Measurements from ENCODE around the gene DUS3L.
"Not testable (repeated sequence)": the region's sequence is repeated elsewhere in the genome, so short reads cannot be mapped to it uniquely, and the experiment has no call there.

DUS3L gene

GRCh38 chr19:5800361-5801270 lies 9.7 kb upstream of the DUS3L start:
- no peak for DNase-seq (ENCODE audit: low read depth)

DNA sequence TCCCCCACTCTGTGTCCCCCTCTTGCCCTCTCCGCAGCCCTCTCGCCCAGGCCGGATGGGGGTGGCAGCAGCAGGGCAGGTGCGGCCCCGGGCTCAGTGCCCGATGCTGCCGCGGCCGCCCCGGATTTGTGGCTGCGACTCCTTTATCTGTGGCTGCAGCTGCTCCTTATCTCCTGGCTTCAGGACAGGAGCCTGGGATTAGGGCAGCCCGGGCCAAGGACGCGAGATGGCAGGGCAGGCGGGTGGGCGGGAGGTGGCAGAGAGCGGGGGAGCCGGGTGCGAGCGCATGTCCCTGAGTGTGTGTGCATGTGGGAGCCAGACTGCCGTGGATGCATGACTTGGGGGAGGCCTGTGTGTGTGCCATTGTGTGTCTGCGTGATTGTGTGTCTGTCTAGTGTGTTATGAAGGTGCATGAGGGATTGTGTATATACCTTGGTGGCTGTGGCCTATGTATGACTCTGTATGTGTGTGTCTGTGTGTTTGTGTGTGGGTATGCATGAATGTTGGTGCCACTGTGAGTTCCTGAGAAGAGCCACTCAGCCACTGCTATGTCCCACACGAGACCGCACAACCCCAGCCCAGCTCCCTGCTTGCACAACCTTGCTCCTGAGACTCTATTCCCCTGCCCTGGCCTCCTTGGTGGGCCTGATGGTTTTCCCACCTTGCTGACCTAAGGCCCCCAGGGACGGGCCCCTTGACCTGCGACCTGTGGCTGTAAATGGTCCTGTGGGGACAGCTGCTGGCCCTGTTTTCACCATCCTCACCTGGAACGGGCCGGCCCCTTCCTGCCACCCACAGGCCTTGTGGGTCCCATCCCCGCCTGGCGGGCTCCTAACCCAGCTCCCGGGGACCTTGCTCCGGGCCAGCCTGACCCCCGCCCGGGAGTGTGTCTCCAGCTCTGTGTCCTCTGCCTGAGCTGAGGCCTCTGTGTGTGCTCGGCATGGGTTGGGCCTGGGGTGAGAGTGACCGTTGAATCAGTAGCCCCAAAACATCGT lies 8.6 kb upstream of the DUS3L start:
- DNase-seq (ENCODE audit: low read depth): no peak

DNA sequence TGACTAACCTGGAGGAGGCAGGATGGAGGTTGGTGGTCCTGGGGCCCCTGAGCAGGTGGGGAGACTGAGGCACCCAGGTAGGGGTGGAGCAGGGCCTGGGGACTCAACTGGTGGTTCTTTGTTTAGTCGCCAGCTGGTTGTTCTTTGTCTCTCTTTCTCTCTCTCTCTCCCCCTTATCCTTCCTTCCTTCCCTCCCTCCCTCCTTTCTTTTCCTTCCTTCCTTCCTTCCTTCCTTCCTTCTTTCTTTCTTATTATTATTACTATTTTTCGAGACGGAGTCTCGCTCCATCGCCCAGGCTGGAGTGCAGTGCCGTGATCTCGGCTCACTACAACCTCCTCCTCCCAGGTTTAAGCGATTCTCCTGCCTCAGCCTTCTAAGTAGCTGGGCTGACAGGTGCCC lies 7.3 kb upstream of the DUS3L start:
- DNase-seq (ENCODE audit: low read depth): no peak

DNA sequence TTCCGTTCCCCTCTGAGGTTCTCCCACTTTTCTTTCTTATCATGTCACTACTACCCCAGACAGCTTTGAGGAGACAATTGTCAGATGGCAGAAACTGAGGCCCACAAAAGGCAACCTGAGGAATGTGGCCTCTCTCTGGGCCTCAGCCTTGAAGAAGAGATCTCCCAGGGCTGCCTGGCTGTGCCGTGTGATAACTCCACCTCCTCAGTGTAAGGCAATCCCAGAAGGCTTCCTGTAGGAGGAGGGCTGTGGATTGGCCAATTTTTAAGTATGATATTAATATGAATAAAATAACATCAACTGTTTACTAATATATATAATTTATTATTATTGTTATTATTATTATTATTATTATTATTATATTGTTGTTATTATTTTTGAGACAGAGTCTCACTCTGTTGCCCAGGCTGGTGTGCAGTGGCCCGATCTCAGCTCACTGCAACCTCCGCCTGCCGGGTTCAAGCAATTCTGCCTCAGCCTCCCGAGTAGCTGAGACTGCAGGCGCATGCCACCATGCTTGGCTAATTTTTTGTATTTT lies 4.5 kb upstream of the DUS3L start:
- DNase-seq (ENCODE audit: low read depth): no peak

DNA sequence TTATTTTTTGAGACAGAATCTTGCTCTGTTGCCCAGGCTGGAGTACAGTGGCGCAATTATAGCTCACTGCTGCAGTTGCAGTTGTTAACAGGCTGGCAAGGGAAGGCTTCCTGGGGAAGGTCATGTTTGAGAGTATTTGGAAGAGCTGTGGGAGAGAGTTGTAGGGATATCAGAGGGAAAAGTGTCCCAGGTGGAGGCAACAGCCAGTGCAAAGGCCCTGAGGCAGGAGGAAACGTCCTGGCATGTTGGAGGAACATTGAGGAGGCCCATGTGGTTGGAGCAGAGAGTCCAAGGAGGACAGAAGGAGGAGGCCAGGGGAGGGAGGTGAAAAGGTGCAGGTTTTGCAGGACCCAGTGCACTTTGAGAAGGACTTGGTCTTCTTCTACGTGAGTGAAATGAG lies 2.2 kb upstream of the DUS3L start:
- DNase-seq (ENCODE audit: low read depth): no peak

- no peak for DNase-seq (ENCODE audit: low read depth)
Measured at GRCh38 chr19:5792224-5792623, 1.3 kb upstream of the DUS3L start.

DNA sequence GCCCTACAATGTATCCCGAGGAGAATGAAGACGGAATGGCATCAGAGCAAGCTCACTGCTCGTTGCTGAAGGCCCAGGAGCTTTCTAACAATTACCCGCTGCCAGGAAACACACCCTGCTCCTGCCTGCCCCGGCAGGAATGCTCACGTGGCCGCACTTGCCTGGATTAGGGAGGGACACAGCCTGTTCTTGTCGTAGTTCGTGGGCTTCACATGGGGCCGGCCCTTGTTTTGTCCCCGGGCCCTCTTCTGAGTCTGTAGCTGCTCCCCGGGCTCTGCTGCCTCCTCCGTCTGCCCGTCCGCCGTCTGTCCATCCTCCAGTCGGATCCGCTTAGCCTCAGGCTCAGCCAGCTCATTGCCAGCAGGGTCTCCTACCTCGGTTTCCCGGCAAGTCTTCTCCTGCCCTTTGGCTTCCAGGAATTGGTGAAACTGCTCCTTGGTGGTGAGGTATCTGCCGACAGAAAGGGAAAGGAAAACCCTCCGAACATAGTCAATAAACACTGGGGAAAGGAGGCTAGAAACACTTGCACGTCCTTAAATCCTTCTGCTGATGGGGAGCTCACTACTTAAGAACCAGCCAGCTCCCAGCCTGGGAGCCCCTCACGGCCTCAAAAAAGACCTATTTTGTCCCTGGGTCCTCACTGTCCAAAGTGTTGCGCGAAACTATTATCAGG lies 941 bp downstream of the DUS3L start:
- DNase-seq (ENCODE audit: low read depth): no peak

- no peak for DNase-seq (ENCODE audit: low read depth)
Measured at GRCh38 chr19:5789351-5789761, 1.6 kb downstream of the DUS3L start.

GRCh38 chr19:5788422-5788821 lies 2.5 kb downstream of the DUS3L start:
- DNase-seq (ENCODE audit: low read depth): no peak

GRCh38 chr19:5787409-5788182 lies 3.4 kb downstream of the DUS3L start:
- DNase-seq (ENCODE audit: low read depth): no peak

DNA sequence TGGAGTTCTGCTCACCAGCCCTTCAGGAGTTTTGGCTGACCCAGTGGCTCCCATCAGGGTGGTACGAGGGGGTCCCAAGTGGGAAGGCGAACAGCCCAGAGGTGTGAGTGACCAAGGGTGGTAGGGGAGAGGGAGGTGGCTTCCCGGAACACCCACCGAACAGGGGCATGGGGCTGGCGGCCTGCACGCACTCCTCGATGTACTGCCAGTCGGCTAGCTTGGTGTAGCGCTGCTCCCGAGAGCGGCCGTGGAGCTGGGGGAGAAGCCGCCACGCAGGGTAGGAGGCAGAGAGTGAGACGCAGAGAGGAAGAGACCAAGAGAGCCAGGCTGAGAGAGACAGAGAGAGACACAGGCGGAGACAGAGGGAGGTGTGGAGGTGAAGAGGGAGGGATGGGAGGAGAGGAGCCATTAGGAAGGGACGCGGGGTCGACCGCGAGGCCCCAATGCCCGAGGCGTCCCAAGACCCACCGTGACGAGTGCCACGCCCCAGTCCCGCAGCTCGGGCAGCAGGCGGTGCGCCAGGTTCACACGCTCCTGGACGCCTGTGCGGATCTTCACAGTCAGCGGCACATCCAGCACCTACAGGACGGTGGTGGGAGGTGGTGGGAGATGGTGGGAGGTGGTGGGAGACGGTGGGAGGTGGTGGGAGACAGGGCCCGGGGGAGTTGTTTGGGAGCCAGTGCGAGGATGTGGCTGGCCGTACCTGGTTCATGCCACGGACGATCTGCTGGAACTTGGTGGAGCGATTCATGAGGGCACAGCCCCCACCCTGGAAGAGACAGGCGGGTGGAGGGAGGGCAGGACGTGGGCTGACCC lies 4.2 kb downstream of the DUS3L start:
- no peak for DNase-seq (ENCODE audit: low read depth)

GRCh38 chr19:5785423-5785822 lies 5.5 kb downstream of the DUS3L start:
- no peak for DNase-seq (ENCODE audit: low read depth)

- DNase-seq (ENCODE audit: low read depth): no peak
Measured at GRCh38 chr19:5784581-5785147, 6.3 kb downstream of the DUS3L start, which contains the start of gene PRR22. Gene PRR22 (minus strand): TSS chr19:5784746. CDS start chr19:5784660, 86 bp downstream.

DNA sequence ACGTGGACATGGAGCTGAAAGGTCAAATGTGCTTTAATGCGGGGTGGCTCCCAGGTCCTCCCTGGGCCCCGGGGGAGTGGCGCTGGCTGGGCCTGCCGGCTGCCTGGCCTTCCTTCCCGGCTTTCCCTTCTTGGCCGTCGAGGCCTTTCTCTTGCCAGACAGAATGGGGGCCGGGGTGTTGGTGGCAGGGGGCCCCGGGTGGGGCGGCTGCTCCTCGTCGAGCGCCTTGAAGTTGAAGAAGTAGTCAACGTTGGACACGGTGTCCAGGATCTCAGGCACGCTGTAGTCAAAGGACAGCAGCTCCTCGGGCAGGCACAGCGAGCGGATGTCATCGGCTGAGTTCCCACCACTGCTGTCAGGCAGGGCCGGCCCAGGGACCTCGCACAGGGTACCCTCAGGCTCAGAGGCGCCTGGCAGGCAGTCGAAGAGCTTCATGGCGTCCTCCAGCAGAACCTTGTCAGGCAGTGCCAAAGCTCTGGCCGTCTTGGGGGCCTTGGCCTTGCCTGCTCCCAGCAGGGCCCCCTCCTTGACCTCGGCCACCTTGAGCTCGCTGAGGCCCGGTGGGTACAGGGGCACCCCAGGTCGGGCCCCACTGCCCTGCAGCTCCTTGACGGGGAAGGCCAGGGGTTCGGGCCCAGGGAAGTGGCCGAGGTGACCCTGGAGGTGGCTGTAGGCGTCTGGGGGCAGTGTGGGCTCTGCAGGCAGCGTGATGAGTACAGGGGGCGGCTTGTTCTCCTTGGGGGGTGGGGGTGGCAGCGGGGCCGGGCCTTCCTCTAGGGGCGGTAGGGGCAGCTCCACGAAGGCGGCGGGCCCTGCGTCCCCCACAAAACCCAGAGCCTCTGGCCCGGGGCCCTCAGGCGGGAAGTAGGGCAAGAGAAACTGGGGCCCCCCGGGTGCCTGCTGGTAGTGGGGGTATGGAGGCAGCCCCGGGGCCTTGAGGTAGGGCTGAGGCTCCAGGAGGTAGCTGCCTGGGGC lies 7.7 kb downstream of the DUS3L start:
- DNase-seq (ENCODE audit: low read depth): no peak

DNA sequence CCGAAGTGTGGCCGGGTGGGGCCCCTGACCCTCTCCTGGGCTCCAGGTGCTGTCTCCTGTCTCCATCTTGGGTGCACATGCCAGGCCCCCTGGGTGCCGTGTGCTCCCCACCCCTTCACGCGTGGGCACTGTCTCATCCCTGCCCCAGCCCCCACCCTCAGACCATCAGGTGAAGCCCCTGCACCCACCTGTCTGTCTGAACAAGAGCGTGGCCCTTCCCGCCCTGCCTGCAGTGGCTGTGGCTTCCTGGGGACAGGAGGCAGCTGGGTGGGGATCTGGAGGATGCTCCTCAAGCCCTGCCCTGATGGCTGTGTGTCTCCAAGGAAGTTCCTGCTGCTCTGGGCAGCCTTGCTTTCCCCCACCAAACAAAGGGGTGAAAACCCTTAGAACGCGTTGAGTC lies 8.6 kb downstream of the DUS3L start:
- no peak for DNase-seq (ENCODE audit: low read depth)

GRCh38 chr19:5780916-5781315 lies 10.0 kb downstream of the DUS3L start:
- not testable (repeated sequence) for DNase-seq (ENCODE audit: low read depth)

- DNase-seq (ENCODE audit: low read depth): no peak
Measured at GRCh38 chr19:5778402-5778801, 12.6 kb downstream of the DUS3L start.

DNA sequence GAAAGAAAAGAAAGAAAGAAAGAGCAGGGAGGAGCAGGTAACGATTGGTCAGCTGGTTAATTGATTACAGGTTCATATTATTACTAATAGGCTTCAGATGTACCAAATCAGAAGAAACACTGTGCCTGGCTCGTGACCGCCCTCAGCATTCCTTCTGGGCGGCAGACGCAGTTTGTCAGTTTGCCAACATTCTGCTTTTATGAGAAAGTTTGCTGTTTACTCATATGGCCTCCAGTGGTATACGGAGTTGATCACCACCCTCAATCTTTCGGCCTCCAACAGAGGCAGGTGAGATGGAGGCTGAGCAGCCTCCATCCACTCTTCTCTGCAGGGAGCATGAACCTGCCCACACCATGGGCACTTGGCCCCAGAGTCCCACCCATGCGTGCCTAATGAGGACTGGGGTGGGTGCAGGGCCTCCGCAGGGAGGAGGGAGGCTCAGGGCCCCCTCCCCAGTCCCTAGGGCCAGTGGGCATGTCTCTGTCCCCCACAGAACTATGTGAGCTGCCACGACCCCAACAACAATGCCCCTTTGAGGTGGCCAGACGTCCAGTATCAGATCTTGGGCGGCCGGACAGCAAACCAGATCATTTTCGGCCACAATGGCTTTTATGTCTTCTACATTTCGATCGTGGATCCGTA lies 15.2 kb downstream of the DUS3L start:
- no peak for DNase-seq (ENCODE audit: low read depth)

Data from activated gamma-delta T cell treated with anti-CD3 and anti-CD28 coated beads, Interleukin-2, amount 50 U/mL, for 16 hours (primary cell).